GM12891 (cell line): ENCODE results near the gene NDUFB11.

ENCODE experiments used
- DNase-seq: peaks from one replicate; pipeline ENCODE4 v3.0.0; 2011; ENCODE audit warnings: low spot score; ENCODE audit not compliant: insufficient read length
- FAIRE-seq: peaks from 2 replicates; lab custom pipeline; 2011; peaks lifted over from hg19 to GRCh38; lab: Jason Lieb, UNC
- PAX5 ChIP-seq: IDR thresholded peaks from 2 replicates; pipeline ENCODE4 v1.6.1; 2011; ENCODE audit warnings: low read length, moderate library complexity, mild to moderate bottlenecking; ENCODE audit not compliant: insufficient read depth, severe bottlenecking
- POLR2A ChIP-seq: IDR thresholded peaks from 2 replicates; pipeline ENCODE4 v1.6.1; 2011; ENCODE audit warnings: low read depth, low read length, control low read depth
- POLR2AphosphoS5 ChIP-seq: IDR thresholded peaks from 2 replicates; pipeline ENCODE4 v1.6.1; 2011; ENCODE audit warnings: low read depth, low read length, control low read depth
- POU2F2 ChIP-seq: IDR thresholded peaks from 2 replicates; pipeline ENCODE4 v1.6.1; 2011; ENCODE audit warnings: low read depth, mild to moderate bottlenecking, control low read depth, low read length, moderate library complexity
- SPI1 ChIP-seq: IDR thresholded peaks from 2 replicates; pipeline ENCODE4 v1.6.1; 2011; ENCODE audit warnings: low read depth, low read length, control low read depth
- TAF1 ChIP-seq: IDR thresholded peaks from 2 replicates; pipeline ENCODE4 v1.6.1; 2011; ENCODE audit warnings: low read depth, low read length, control low read depth

The NDUFB11 gene

GRCh38 chrX:47185241-47185640 is 40.7 kb upstream of the NDUFB11 start:
- no peak for TF ChIP-seq POLR2A
- TF ChIP-seq SPI1 = no peak
- no peak for TF ChIP-seq PAX5
- no peak for TF ChIP-seq TAF1
- no peak for TF ChIP-seq POU2F2
- no peak for TF ChIP-seq POLR2AphosphoS5
- no peak for FAIRE-seq
- no peak for DNase-seq

- TF ChIP-seq TAF1 (no peak), PAX5 (no peak), POU2F2 (no peak), POLR2AphosphoS5 (no peak), SPI1 (no peak), POLR2A (no peak)
- DNase-seq (no peak), FAIRE-seq (no peak)
These were observed 40.0 kb upstream of the NDUFB11 start for GRCh38 chrX:47184486-47184885.

- DNase-seq (no peak), FAIRE-seq (no peak)
- TF ChIP-seq POLR2AphosphoS5 (no peak), TAF1 (no peak), SPI1 (no peak), PAX5 (no peak), POU2F2 (no peak), POLR2A (no peak)
These were observed 37.7 kb upstream of the NDUFB11 start for GRCh38 chrX:47182106-47182700.

GRCh38 chrX:47181301-47181700 is 36.8 kb upstream of the NDUFB11 start:
- no peak for DNase-seq
- FAIRE-seq = no peak
- TF ChIP-seq SPI1 (no peak), POLR2A (no peak)

GRCh38 chrX:47180346-47180745 is 35.8 kb upstream of the NDUFB11 start:
- no peak for FAIRE-seq
- TF ChIP-seq TAF1 (no peak), PAX5 (no peak), POLR2AphosphoS5 (no peak), POLR2A (no peak), SPI1 (no peak), POU2F2 (no peak)
- DNase-seq = no peak

- DNase-seq (no peak), FAIRE-seq (no peak)
- TF ChIP-seq TAF1 (no peak), POLR2A (no peak), POU2F2 (no peak), POLR2AphosphoS5 (no peak), PAX5 (no peak), SPI1 (no peak)
These were observed 35.4 kb upstream of the NDUFB11 start for GRCh38 chrX:47179928-47180255.

GRCh38 chrX:47179221-47179927 is 34.9 kb upstream of the NDUFB11 start:
- no peak for DNase-seq
- no peak for FAIRE-seq
- TF ChIP-seq PAX5 (no peak), POU2F2 (no peak), POLR2A (no peak), SPI1 (no peak), TAF1 (no peak), POLR2AphosphoS5 (no peak)

- no peak for TF ChIP-seq POLR2AphosphoS5
- DNase-seq (no peak), FAIRE-seq (peak; percentile 47)
These were observed 33.8 kb upstream of the NDUFB11 start for GRCh38 chrX:47178337-47178736.

GRCh38 chrX:47177079-47177478 is 32.6 kb upstream of the NDUFB11 start:
- no peak for TF ChIP-seq POLR2A
- DNase-seq (no peak), FAIRE-seq (no peak)

GRCh38 chrX:47176101-47176740 is 31.7 kb upstream of the NDUFB11 start:
- TF ChIP-seq POLR2A (no peak), PAX5 (no peak), POU2F2 (no peak), TAF1 (no peak), POLR2AphosphoS5 (no peak)
- FAIRE-seq (no peak), DNase-seq (no peak)

GRCh38 chrX:47175588-47175980 is 31.1 kb upstream of the NDUFB11 start:
- TF ChIP-seq PAX5 = no peak
- TF ChIP-seq SPI1 = no peak
- TF ChIP-seq POU2F2 = no peak
- no peak for TF ChIP-seq POLR2A
- no peak for TF ChIP-seq TAF1
- TF ChIP-seq POLR2AphosphoS5 = no peak
- no peak for FAIRE-seq

More at GRCh38 chrX:47175588-47175980, 31.1 kb upstream of the NDUFB11 start:
- DNase-seq = no peak
